Measurements from ENCODE around the gene N4BP2L2.

Gene N4BP2L2

DNA sequence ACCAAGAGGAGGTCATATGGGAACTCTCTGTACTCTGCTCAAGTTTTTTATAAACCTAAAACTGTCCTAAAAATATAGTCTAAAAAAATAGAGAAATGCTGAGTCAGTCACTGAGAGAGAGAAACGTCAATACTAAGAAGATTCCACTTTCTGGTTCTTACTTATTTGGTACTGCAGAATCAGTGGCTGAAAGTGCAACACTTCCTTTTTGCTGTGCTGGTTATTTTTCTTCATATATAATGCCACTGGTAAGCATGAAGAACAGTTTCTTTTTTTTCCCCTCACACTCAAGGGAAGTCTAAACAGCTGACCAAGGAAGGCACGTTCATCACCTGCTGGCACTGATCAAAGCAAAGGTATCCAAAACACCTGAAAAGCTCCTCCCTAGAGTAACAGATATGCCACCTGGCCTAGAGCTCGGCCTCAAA, 66.4 kb downstream of the N4BP2L2 start:
- no peak for TF ChIP-seq CTCF (IDR thresholded peaks at IDR 0.05; ENCODE audit: insufficient read depth, low read depth, low read length, missing control alignments)
- no peak for DNase-seq (ENCODE audit: low read depth)
- no peak overlapping the region for H3K4me3 ChIP-seq (ENCODE audit: low read length)

GRCh38 chr13:32471187-32471922, 67.2 kb downstream of the N4BP2L2 start:
- TF ChIP-seq CTCF (IDR thresholded peaks at IDR 0.05; ENCODE audit: insufficient read depth, low read depth, low read length, missing control alignments), result no peak
- no peak overlapping the region for H3K4me3 ChIP-seq (ENCODE audit: low read length)
- no peak for DNase-seq (ENCODE audit: low read depth)

DNA sequence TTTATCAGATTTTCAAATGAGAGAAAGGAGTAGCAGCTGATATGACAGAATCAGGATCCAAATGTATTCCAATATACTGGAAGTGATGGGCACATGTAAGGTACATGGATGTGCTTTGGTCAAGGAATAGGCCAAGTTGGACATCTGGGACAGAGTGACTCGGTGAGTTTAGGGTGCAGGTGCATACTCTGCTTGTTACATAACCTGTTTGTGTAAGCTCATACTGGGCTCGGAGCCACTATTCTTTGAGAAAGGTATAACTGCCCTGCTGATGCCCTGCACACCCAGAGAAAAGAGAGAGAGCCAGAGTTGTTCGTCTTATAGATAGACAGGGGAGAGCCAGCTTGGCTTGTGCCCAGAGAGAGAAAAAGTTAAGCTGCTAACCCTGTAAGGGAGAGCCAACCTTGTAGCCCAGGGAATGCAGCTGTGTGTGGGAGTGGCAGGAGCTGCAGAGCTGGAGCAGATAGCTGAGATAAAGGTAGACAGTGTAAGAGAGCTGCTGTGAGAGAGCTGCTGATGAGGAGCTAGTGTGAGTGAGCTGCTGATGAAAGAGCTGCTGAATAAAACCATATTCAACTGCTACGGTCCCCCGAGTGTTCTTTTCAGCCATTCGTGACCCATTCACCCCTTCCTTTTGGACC, 70.0 kb downstream of the N4BP2L2 start:
- no peak for TF ChIP-seq CTCF (IDR thresholded peaks at IDR 0.05; ENCODE audit: insufficient read depth, low read depth, low read length, missing control alignments)
- no peak overlapping the region for H3K4me3 ChIP-seq (ENCODE audit: low read length)
- DNase-seq (ENCODE audit: low read depth), result no peak

DNA sequence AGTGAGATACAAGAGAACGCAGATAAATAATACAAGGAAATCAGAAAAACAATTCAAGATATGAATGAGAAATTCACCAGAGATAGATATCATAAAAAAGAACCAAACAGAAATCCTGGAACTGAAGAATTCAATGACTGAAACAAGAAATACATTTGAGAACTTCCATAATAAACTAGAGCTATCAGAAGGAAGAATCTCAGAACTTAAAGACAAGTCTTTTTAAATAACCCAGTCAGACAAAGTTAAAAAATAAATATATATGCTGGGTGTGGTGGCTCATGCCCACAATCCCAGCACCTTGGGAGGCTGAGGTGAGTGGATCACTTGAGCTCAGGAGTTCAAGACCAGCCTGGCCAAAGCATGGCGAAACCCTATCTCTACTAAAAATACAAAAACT, 82.0 kb downstream of the N4BP2L2 start:
- no peak for TF ChIP-seq CTCF (IDR thresholded peaks at IDR 0.05; ENCODE audit: insufficient read depth, low read depth, low read length, missing control alignments)
- H3K4me3 ChIP-seq (ENCODE audit: low read length), result no peak overlapping the region
- DNase-seq (ENCODE audit: low read depth), result no peak

GRCh38 chr13:32455594-32455903, 83.0 kb downstream of the N4BP2L2 start:
- no peak overlapping the region for H3K4me3 ChIP-seq (ENCODE audit: low read length)
- no peak for DNase-seq (ENCODE audit: low read depth)
- no peak for TF ChIP-seq CTCF (IDR thresholded peaks at IDR 0.05; ENCODE audit: insufficient read depth, low read depth, low read length, missing control alignments)

DNA sequence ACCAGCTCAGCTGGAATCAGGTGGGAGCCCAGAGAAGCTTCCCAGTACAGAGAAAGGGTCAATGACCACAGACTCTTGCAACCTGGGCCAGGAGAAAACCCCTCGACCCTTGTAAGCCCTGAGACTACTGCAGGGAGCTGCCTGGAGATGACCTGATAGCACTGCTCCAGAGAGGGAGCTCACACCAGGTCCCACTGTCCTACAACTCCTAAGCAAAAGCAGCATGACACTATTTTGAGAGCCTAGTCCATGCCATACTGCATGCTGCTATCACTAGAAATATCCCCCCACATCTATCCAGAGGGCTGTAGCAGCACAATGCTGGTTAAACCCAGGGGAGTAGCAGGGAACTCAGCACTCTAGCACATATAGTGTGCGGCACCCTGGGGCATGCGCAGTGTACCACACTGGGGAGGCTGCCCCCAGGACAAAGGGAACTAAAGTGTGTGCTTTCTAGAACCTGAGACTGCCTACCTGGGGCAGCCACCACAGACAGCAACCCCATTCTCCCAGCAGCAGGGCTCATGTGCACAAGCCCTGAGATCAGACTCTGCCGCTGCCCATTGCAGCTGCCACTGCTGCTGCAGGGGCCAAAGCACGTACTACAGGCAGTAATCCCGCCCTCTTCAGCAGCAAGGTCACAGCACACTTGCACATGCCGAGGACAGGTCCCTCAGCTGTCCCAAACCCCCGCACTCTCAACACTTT, 83.6 kb downstream of the N4BP2L2 start:
- no peak overlapping the region for H3K4me3 ChIP-seq (ENCODE audit: low read length)
- no peak for DNase-seq (ENCODE audit: low read depth)
- TF ChIP-seq CTCF (IDR thresholded peaks at IDR 0.05; ENCODE audit: insufficient read depth, low read depth, low read length, missing control alignments), result no peak
